BE2C (cell line): Measurements from ENCODE around the gene EN2.

ENCODE experiments used
- DNase-seq: peaks from one replicate; pipeline ENCODE4 v3.0.0-alpha.2; 2020
- H3K27me3 ChIP-seq: fragments of 250-450 bp; sonication (Bioruptor Pico); 2 replicates; pipeline ENCODE4 v1.5.1; 2020; ENCODE audit warnings: mild to moderate bottlenecking
- H3K36me3 ChIP-seq: fragments of 250-450 bp; sonication (Bioruptor Pico); 2 replicates; pipeline ENCODE4 v1.5.1; 2020; ENCODE audit warnings: mild to moderate bottlenecking
- H3K4me1 ChIP-seq: fragments of 250-450 bp; sonication (Bioruptor Pico); 2 replicates; pipeline ENCODE4 v1.5.1; 2020
- H3K4me3 ChIP-seq: 2 replicates; pipeline ENCODE4 v1.5.1; 2011; ENCODE audit warnings: low read depth, low read length
- H3K9me3 ChIP-seq: fragments of 250-450 bp; sonication (Bioruptor Pico); 2 replicates; pipeline ENCODE4 v1.5.1; 2020
- TF ChIP-seq, protein P1 (sequence below): IDR thresholded peaks from 2 replicates; pipeline ENCODE4 v1.5.1; 2012; ENCODE audit warnings: mild to moderate bottlenecking, low read depth, low read length

The EN2 gene

GRCh38 chr7:155420116-155420515 lies 37.8 kb upstream of the EN2 start:
- TF ChIP-seq, protein P1, sequence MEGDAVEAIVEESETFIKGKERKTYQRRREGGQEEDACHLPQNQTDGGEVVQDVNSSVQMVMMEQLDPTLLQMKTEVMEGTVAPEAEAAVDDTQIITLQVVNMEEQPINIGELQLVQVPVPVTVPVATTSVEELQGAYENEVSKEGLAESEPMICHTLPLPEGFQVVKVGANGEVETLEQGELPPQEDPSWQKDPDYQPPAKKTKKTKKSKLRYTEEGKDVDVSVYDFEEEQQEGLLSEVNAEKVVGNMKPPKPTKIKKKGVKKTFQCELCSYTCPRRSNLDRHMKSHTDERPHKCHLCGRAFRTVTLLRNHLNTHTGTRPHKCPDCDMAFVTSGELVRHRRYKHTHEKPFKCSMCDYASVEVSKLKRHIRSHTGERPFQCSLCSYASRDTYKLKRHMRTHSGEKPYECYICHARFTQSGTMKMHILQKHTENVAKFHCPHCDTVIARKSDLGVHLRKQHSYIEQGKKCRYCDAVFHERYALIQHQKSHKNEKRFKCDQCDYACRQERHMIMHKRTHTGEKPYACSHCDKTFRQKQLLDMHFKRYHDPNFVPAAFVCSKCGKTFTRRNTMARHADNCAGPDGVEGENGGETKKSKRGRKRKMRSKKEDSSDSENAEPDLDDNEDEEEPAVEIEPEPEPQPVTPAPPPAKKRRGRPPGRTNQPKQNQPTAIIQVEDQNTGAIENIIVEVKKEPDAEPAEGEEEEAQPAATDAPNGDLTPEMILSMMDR: no peak
- Histone ChIP-seq H3K4me3 (no peak overlapping the region), H3K36me3 (no peaks in the 10 kb centered on the region), H3K27me3 (peaks cover 63% of the 10 kb centered on the region), H3K4me1 (no peaks in the 10 kb centered on the region), H3K9me3 (no peaks in the 10 kb centered on the region)
- DNase-seq: no peak

GRCh38 chr7:155422151-155422550 lies 35.8 kb upstream of the EN2 start:
- H3K9me3 ChIP-seq: no peaks in the 10 kb centered on the region
- no peaks in the 10 kb centered on the region for H3K4me1 ChIP-seq
- DNase-seq: no peak
- H3K36me3 ChIP-seq: no peaks in the 10 kb centered on the region
- TF ChIP-seq, protein P1: no peak
- peaks cover 73% of the 10 kb centered on the region for H3K27me3 ChIP-seq
- H3K4me3 ChIP-seq: no peak overlapping the region

GRCh38 chr7:155422599-155423336 lies 35.2 kb upstream of the EN2 start:
- DNase-seq: no peak
- H3K27me3 ChIP-seq: peaks cover 72% of the 10 kb centered on the region

GRCh38 chr7:155423337-155424285 lies 34.3 kb upstream of the EN2 start:
- H3K4me3 ChIP-seq: no peak overlapping the region
- DNase-seq: no peak
- TF ChIP-seq, protein P1: no peak
- peaks cover 75% of the 10 kb centered on the region for H3K27me3 ChIP-seq
- no peaks in the 10 kb centered on the region for H3K9me3 ChIP-seq
- no peaks in the 10 kb centered on the region for H3K4me1 ChIP-seq
- H3K36me3 ChIP-seq: no peaks in the 10 kb centered on the region

More at GRCh38 chr7:155422599-155423336, 35.2 kb upstream of the EN2 start:
- Histone ChIP-seq H3K36me3 (no peaks in the 10 kb centered on the region), H3K4me3 (no peak overlapping the region), H3K9me3 (no peaks in the 10 kb centered on the region), H3K4me1 (no peaks in the 10 kb centered on the region)
- TF ChIP-seq, protein P1: no peak

DNA sequence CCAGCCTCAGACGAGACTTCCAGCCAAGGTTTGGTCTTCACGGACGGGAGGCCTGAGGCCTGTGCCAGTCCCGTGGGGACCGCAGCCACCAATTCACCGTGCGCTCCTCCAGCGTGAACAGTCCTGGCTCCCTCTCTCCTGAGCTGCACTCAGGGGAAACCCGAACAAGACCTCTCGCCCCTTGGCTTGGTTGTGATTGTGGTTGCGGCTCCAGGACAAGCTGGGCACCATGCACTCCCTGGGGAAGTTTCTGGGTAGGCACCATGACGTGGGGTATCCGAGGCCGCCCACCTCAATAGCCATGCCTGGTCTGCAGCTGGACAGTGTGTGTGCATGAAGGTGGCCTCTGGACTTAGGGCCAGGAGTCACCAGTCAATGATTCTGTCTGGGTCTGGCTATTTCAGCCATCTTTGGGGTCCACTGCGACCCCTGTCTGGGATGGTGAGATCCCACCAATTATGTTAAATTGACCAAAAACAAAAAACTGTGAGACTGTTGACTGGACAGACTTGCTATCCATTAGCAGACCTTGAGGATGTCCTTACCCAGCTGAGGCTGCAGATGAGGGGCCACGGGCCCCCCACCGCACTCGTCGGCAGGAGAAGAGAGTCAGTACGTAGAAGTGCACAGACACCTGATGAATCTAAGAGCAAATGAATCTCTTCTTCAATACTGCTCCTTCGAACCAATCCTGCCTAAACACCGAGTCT lies 33.5 kb upstream of the EN2 start:
- Histone ChIP-seq H3K9me3 (no peaks in the 10 kb centered on the region), H3K4me1 (no peaks in the 10 kb centered on the region), H3K27me3 (peaks cover 75% of the 10 kb centered on the region), H3K4me3 (no peak overlapping the region), H3K36me3 (no peaks in the 10 kb centered on the region)
- no peak for DNase-seq
- TF ChIP-seq, protein P1: no peak
